ENCODE measurements around the gene CRELD1.

Gene CRELD1

DNA sequence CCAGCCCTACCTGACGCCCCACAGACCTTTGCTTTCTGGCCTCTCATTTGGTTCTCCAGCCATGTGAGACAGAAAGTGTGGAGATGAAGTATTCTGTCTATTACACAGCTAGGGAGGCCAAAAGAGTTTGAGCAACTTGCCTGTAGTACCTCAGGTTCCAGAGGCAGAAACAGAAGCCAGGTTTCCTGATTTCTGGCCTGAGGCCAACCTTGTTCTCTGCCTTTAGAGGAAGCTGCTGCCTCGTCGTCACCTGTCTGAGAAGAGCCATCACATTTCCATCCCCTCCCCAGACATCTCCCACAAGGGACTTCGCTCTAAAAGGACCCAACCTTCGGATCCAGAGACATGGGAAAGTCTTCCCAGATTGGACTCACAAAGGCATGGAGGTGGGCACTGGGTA is 27.2 kb upstream of the CRELD1 start:
- no peak for DNase-seq

DNA sequence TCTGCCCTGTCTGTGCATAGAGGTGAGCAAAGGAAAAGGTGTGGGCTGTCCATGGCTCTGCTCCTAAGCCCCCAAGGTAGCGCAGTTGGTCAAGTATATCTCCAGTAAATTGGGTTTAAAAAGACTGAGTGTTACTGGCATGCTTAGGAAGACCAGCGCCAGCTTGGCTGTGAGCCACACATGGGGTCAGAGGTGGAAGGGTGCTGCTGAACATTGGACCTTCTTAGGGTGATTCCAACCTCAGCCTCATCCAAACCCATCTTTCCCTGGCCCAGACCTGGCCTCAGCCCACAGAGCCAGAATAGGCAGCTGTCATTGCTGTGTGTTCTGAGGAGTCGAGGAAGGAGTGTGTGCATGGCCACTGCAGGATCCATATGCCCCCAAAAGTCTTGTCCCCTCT is 25.3 kb upstream of the CRELD1 start:
- DNase-seq = no peak

DNA sequence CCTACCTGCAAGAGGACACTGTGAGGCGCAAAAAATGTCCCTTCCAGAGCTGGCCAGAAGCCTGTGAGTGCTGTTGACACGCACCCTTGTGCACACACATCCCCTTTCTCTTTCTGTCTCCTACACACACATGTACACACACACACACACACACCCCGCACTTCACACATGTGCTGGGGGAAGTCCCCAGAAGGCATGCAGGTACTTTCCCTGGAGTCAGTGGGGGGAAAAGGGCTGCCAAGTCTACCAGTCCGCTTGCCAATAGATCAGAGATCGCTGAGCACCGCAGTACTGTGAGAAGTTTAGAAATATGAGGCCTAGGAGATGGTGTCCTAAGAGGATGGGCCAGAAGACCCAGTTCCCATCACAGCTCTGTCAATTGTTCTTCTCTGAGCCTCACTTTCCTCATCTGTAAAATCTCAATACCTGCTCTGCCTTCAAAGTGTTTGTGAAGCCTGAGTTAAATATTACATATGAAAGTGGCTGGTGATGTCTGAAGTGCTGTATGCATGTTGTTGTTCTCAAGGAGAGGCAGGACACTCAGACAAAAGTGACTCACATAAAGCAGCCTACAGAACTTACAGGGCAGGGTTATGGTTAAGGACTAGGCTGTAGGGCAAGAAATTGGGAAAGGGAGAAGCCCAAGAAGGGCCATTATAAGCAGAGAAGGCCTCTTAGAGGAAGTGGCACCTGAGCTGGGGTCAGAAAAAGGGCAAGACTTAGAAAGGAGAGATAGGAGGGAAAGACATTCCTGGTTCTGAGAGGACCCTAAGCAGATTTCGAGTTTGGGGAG is 24.2 kb upstream of the CRELD1 start:
- no peak for DNase-seq

DNA sequence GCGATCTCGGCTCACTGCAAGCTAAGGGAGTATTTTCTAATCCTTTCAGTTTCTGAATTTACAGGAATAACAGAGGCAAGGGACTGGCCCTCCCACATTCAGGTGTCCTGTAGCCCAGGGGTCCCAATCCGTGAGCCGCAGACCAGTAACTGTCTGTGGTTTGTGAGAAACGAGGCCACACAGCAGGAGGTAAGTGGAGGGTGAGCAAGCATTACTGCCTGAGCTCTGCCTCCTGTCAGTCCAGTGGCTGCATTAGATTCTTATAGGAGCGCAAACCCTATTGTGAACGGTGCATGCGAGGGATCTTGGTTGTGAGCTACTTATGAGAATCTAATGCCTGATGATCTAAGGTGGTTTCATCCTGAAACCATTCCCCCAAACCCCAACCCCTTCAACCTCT is 21.8 kb upstream of the CRELD1 start:
- no peak for DNase-seq

DNA sequence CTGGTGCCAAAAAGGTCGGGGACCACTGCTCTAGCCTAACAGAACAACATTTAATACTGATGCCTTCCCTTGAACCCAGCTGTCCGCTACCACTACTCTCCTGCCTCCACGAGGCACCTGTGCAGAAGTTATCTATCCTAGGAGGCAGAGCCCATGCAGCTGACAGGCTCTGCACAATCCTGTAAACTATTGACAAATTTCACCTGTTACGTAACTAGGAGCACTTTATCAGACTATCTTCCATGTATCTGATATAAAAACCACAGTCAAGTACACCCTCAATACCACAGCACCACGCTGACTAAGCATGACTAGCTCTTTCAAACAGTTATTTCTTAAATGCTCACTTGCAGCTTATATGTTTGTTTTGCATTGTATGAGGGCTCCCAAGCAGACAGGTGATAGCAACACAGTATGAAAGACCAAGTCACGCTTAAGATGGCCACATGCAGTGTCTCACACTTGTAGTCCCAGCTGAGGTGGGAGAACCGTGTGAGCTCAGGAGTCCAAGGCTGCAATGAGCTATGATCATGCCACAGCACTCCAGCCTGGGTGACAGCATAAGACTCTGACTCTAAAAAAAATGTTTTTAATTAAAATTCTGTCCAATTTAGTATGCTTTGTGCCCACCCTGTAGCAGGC is 21.2 kb upstream of the CRELD1 start:
- DNase-seq = no peak

DNA sequence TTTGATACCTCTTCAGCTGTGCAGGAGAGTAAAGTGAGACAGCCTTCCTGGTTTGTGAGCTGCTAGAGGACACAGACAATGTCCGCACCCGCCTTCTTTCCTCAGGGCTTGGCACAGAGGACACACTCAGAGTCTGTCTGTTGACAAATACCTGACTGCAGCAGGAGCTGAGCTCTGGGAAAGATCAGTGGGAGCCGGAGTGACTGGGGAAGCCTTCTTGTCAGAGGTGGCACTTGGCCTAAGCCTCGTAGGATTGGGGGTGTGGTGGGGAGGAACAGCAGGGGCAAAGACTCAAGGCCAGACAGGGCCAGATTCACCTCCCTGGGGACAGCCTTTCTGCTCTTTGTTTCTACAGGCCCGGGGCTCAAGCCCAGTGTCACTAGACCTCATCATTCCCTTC is 20.0 kb upstream of the CRELD1 start:
- no peak for DNase-seq

DNA sequence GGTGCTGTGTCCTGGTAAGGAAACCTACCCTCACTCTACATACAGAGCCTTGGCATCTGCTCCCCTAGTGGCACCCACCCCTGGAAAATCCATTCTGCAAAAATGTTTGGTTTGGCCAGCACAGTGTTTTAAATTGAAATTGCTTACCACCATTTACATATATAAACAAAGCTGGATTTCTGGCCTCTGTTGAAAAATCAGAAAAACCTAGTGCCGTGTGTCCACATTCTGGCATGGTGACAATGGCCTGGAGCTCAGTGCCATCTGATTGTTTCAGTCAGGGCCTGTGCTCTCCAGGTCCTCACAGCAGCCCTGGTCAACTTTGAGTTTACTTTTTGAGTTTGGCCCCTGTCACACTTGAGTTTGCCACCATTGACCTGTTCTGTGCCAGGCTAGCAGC is 19.6 kb upstream of the CRELD1 start:
- no peak for DNase-seq

DNA sequence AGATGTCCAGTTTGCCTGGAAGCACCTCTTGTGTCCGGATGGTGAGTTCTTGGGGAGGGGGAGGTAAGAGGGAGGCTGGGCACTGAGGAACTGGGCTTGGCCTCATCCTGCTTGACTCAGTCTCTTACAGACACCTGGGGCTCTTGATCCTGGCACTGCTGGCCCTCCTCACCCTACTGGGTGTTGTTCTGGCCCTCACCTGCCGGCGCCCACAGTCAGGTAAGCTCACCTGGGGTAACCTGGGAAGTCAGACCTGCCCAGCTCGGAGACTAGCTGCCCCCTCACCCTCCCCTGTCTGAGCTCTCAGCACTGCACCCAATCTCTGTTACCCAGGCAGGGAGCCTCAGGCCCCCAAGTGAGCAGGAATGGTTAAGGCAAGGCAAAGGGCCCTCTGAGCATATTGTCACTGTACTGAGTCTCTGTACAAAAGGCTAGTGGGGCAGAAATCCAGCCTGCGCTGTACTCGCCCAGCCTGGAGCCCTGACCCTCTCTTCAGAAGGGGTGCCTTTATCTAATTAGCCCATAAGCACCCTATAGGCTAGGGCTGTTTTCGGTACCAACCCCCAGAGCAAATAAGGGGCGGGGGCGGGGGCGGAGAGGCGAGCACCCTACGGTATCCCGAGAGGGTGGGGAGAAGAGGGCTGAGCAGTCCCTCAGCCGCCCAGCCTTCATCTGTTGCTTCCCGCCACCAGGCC is 18.9 kb upstream of the CRELD1 start:
- DNase-seq = no peak

DNA sequence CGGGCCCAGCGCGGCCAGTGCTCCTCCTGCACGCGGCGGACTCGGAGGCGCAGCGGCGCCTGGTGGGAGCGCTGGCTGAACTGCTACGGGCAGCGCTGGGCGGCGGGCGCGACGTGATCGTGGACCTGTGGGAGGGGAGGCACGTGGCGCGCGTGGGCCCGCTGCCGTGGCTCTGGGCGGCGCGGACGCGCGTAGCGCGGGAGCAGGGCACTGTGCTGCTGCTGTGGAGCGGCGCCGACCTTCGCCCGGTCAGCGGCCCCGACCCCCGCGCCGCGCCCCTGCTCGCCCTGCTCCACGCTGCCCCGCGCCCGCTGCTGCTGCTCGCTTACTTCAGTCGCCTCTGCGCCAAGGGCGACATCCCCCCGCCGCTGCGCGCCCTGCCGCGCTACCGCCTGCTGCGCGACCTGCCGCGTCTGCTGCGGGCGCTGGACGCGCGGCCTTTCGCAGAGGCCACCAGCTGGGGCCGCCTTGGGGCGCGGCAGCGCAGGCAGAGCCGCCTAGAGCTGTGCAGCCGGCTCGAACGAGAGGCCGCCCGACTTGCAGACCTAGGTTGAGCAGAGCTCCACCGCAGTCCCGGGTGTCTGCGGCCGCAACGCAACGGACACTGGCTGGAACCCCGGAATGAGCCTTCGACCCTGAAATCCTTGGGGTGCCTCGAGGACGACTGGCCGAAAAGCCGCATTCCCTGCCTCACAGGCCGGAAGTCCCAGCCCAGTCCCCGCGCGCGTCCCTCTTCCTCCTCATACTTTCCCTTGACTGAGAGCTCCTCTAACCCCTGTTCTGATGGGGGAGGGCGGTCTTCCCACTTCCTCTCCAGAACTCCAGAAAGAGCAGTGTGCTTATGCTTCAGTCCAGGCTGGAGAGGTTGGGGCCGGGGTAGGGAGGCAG is 18.1 kb upstream of the CRELD1 start:
- DNase-seq = no peak

DNA sequence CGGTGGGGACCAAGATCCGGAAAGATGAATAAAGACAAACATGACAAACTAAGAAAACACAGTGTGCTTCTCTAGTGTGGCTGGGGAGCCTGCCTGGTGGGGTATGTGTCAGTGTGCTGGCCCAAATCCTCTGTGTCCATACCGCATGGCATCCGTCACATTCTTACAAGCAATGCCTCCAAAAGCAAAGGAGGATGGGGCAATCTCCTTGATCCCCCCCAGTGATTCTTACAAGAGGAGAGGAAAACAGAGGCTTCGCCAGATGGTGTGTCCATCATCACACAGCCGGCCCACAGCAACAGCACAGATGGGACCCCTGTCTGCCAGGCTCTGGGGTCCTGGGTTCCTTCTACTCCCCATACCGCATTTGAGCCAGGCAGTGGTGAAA is 17.3 kb upstream of the CRELD1 start:
- no peak for DNase-seq

DNA sequence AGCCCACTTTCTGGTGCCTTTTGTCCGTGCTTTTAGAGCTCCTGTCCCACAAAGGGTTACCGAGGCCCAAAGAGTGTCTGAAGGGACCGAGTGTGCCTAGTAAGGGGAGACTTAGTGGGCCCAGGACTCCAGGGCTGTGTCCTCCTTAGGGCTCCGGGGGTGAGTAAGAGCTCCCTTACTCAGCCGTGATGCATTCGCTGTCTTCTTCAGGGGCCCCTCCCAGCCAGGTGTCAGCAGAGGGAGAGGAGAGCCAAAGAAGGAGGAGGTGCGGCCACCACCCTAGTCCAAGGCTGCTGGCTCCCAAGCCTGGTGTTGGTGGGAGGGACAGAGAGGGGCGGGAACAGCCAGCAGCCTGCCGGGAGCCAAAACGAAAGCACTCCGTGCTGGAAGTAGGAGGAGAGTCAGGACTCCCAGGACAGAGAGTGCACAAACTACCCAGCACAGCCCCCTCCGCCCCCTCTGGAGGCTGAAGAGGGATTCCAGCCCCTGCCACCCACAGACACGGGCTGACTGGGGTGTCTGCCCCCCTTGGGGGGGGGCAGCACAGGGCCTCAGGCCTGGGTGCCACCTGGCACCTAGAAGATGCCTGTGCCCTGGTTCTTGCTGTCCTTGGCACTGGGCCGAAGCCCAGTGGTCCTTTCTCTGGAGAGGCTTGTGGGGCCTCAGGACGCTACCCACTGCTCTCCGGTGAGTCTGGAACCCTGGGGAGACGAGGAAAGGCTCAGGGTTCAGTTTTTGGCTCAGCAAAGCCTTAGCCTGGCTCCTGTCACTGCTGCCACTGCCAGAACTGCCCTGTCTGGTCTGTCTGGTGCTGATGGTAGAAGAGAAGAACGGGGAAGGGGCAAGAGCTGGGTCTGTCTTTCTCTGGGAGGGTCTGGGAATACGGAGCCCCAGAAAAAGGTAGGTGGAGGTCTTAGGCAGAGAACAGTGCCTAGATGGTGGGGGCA is 16.6 kb upstream of the CRELD1 start, which contains the start of gene IL17RC:
Gene IL17RC (plus strand): TSS at position 365 of the 947 bp plus-strand sequence. CDS start 218 bp downstream, at position 583.
- peak; percentile 36 for DNase-seq

DNA sequence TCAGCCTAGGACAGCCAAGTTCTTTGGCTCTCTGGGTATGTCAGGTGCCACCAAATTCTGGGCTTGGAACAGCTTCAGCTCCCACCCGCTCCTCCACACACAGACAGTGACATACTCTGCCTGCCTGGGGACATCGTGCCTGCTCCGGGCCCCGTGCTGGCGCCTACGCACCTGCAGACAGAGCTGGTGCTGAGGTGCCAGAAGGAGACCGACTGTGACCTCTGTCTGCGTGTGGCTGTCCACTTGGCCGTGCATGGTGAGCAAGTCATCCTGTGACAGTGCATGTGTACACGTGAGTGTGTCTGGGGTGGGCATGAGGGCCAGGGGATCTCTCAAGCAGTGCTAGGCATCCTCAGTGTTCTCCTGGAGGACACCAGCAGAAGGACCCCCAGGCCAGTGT is 15.8 kb upstream of the CRELD1 start:
- no peak for DNase-seq

DNA sequence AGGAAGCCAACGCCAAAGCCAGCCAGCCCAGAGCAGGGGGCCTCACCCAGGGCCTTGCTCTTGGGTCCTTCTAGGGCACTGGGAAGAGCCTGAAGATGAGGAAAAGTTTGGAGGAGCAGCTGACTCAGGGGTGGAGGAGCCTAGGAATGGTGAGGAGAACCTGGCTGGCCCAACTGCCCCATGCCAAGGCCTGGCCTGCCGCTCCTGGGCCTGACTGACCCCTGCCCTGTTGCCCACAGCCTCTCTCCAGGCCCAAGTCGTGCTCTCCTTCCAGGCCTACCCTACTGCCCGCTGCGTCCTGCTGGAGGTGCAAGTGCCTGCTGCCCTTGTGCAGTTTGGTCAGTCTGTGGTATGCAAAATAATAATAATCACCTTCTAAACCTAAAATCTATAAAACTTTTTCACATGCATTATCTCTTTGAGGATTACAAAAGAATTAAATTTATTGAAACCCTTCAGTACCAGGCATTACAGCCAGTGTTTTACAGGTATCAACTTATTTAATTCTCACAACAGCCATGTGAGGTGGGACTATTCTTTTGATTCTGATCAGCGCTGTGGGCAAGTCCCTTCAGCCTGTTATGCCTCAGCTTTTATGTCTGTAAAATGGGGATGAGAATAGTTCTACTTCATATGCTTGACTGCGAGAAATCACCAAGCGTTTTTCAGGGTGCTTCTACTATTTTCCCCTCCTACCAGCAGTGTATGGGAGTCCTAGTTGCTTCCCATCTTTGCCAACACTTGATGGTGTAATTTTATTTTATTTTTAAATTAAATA is 15.2 kb upstream of the CRELD1 start:
- DNase-seq = no peak

DNA sequence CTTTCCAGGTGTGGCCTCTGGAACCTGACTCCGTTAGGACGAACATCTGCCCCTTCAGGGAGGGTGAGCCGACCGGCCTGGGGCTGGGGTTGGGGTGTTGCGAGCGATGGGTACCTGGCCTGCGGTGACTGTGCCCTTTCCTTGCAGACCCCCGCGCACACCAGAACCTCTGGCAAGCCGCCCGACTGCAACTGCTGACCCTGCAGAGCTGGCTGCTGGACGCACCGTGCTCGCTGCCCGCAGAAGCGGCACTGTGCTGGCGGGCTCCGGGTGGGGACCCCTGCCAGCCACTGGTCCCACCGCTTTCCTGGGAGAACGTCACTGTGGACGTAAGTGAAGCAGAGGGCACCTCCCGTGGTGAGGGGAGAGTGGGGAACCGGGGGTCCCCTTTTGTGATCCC is 5.5 kb upstream of the CRELD1 start:
- no peak for DNase-seq

DNA sequence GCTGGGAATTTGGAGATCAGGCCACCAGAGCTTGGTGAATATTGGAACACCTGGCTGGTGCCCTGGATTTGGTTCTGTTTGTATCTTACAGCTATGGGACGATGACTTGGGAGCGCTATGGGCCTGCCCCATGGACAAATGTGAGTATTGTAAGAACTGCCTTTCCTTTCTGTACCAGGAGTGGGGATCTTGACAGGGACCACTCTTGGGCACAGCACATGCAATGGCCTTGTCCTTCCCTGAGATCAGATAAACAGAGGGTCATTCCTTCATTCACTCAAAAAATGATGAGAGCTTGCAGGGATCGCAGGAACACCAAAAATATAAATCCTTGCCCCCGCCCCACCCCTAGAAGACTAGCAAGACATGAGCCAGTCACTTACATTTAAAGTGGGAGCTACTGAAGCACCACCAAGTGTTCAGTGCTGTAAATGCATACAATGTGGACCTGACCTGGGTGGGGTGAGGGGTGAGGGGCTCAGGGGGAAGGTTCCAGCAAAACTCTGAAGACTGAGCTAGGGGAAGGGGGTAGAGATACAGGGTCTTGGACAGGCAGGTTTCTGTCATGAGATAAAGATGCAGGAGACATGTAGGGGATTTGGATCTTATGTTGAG is 2.7 kb upstream of the CRELD1 start:
- no peak for DNase-seq

DNA sequence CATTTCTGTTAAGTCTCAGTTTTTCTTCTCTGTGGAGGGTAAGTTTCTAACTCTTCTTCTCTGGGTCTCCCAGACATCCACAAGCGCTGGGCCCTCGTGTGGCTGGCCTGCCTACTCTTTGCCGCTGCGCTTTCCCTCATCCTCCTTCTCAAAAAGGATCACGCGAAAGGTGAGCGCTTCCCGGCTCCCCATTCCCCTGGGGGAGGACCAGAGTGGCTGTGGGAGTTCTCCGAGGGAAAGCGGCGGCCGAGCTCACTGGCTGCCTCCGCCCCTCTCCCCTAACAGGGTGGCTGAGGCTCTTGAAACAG is 1.1 kb upstream of the CRELD1 start:
- DNase-seq = no peak

DNA sequence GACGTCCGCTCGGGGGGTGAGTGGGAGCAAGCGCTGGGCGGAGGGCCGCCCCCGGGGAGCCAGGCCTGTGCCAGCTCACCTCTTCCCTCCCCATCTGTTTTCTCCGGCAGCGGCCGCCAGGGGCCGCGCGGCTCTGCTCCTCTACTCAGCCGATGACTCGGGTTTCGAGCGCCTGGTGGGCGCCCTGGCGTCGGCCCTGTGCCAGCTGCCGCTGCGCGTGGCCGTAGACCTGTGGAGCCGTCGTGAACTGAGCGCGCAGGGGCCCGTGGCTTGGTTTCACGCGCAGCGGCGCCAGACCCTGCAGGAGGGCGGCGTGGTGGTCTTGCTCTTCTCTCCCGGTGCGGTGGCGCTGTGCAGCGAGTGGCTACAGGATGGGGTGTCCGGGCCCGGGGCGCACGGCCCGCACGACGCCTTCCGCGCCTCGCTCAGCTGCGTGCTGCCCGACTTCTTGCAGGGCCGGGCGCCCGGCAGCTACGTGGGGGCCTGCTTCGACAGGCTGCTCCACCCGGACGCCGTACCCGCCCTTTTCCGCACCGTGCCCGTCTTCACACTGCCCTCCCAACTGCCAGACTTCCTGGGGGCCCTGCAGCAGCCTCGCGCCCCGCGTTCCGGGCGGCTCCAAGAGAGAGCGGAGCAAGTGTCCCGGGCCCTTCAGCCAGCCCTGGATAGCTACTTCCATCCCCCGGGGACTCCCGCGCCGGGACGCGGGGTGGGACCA is 632 bp upstream of the CRELD1 start:
- DNase-seq = peak; percentile 53

DNA sequence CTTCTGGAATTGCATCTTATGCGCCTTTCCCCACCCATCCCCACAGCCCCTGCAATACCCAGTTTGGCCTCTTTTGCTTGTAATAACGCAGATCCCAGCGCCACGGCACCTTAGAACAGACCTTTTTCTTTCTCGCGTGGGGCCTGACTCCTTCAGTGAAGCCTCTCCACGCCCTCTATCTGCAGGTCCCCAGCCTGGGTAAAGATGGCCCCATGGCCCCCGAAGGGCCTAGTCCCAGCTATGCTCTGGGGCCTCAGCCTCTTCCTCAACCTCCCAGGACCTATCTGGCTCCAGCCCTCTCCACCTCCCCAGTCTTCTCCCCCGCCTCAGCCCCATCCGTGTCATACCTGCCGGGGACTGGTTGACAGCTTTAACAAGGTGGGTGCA is 594 bp downstream of the CRELD1 start:
- DNase-seq = no peak

DNA sequence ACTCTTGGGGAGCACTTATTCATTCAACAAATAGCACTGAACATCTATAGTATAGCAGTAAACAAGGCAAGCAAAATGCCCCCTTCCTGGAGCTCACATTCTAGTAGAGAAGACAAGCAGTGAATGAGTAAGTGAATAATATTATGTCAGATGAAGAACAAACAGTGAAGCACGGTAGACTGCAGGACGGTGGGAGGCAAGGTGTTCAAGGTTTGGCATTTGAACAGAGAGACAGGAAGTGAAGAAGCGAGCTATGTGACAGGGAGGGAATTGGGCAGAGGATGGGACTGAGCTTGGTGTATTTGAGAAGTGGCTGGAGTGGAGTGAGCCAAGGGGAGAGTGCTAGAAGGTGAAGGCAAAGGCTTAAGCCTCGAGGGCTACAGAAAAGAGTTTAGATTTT is 1.4 kb downstream of the CRELD1 start:
- no peak for DNase-seq

DNA sequence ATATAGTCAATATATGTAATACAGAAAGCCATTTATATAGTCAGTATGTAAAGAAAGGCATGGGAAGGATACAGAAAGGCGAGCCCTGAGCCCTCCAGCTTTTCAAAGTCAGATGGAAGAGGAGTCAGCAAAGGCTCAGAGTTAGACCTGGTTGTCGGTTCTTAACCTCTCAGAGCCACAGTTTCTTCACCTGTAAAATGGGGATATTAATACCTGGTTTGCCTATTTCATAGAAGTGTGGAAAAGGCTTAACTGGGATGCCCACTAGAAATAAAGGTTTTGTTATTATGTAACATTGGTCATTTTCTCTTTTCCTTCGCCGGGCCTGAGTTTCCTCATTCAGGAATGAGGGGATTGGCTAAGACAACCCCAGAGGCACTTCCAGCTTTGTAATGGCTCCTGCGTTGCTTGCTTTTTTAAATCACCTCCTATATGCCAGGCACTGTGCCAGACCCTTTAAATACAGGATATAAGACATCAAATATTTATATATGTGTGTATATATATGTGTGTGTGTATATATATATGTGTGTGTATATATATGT is 2.4 kb downstream of the CRELD1 start:
- DNase-seq = no peak
